ENCODE results near the gene KCNMA1. TPM values are rescaled to one million over a fixed set of nuclear protein-coding genes. Genes with fewer than 3 reads are reported as not detected.

The KCNMA1 gene
- total and polyA plus RNA-seq, 7 experiments from 2014 or later, result 0.42 TPM; not detected in 6

GRCh38 chr10:77611221-77611620 is 26.4 kb downstream of the KCNMA1 start:
- DNase-seq (no peak), ATAC-seq (no peak)
- no peaks in the 10 kb centered on the region for H3K36me3 Mint-ChIP-seq
- H3K27ac ChIP-seq (ENCODE audit: low read depth, low read length), result no peak overlapping the region
- intact Hi-C loops (cut with micrococcal nuclease), result no loop called here
- H3K4me3 ChIP-seq (ENCODE audit: low read length), result no peak overlapping the region
- no peak overlapping the region for H3K4me3 Mint-ChIP-seq
- CTCF ChIA-PET, result no interaction called here
- H3K36me3 ChIP-seq (ENCODE audit: control insufficient read depth in 2 of 3, insufficient read depth in 3 of 3, low read length in 3 of 3), result no peaks in the 10 kb centered on the region
- peaks cover 0 to 2% (median 0%) of the 10 kb centered on the region in 11 donors for H3K9me3 Mint-ChIP-seq
- POLR2A ChIA-PET, result no interaction called here
- peaks cover 5 to 30% (median 14%) of the 10 kb centered on the region in 5 donors for H3K27me3 Mint-ChIP-seq
- H3K4me1 Mint-ChIP-seq, result peaks cover 0 to 6% (median 0%) of the 10 kb centered on the region in 7 donors
- H3K4me1 ChIP-seq (ENCODE audit: control insufficient read depth in 2 of 2, insufficient read depth in 2 of 2, low read length in 2 of 2), result no peaks in the 10 kb centered on the region
- H3K27ac Mint-ChIP-seq, result no peak overlapping the region
- H3K27me3 ChIP-seq (ENCODE audit: control insufficient read depth in 2 of 2, insufficient read depth in 2 of 2, low read length in 2 of 2), result no peaks in the 10 kb centered on the region
- no peaks in the 10 kb centered on the region for H3K9me3 ChIP-seq (ENCODE audit: control insufficient read depth in 2 of 3, low read length in 3 of 3)

GRCh38 chr10:77609781-77610272 is 27.8 kb downstream of the KCNMA1 start:
- no peak overlapping the region for H3K27ac ChIP-seq (ENCODE audit: low read depth, low read length)
- Mint-ChIP-seq H3K4me1 (peaks cover 0 to 6% (median 0%) of the 10 kb centered on the region in 7 donors), H3K9me3 (peaks cover 0 to 2% (median 0%) of the 10 kb centered on the region in 11 donors), H3K27ac (no peak overlapping the region), H3K27me3 (peaks cover 5 to 30% (median 14%) of the 10 kb centered on the region in 5 donors), H3K4me3 (no peak overlapping the region), H3K36me3 (no peaks in the 10 kb centered on the region)
- no peaks in the 10 kb centered on the region for H3K36me3 ChIP-seq (ENCODE audit: control insufficient read depth in 2 of 3, insufficient read depth in 3 of 3, low read length in 3 of 3)
- ATAC-seq, result no peak
- no peak overlapping the region for H3K4me3 ChIP-seq (ENCODE audit: low read length)
- no peaks in the 10 kb centered on the region for H3K9me3 ChIP-seq (ENCODE audit: control insufficient read depth in 2 of 3, low read length in 3 of 3)
- no peaks in the 10 kb centered on the region for H3K4me1 ChIP-seq (ENCODE audit: control insufficient read depth in 2 of 2, insufficient read depth in 2 of 2, low read length in 2 of 2)
- intact Hi-C loops (cut with micrococcal nuclease), result no loop called here
- DNase-seq, result no peak
- H3K27me3 ChIP-seq (ENCODE audit: control insufficient read depth in 2 of 2, insufficient read depth in 2 of 2, low read length in 2 of 2), result no peaks in the 10 kb centered on the region
- CTCF ChIA-PET, result no interaction called here
- POLR2A ChIA-PET, result no interaction called here

- H3K27me3 Mint-ChIP-seq, result peaks cover 5 to 30% (median 14%) of the 10 kb centered on the region in 5 donors
- H3K9me3 Mint-ChIP-seq, result peaks cover 0 to 2% (median 0%) of the 10 kb centered on the region in 11 donors
- Histone ChIP-seq H3K27ac (ENCODE audit: low read depth, low read length) (no peak overlapping the region), H3K4me1 (ENCODE audit: control insufficient read depth in 2 of 2, insufficient read depth in 2 of 2, low read length in 2 of 2) (peaks cover 0 to 5% of the 10 kb centered on the region in 2 donors), H3K9me3 (ENCODE audit: control insufficient read depth in 2 of 3, low read length in 3 of 3) (no peaks in the 10 kb centered on the region), H3K27me3 (ENCODE audit: control insufficient read depth in 2 of 2, insufficient read depth in 2 of 2, low read length in 2 of 2) (no peaks in the 10 kb centered on the region), H3K4me3 (ENCODE audit: low read length) (no peak overlapping the region), H3K36me3 (ENCODE audit: control insufficient read depth in 2 of 3, insufficient read depth in 3 of 3, low read length in 3 of 3) (no peaks in the 10 kb centered on the region)
- peaks cover 0 to 7% (median 0%) of the 10 kb centered on the region in 7 donors for H3K4me1 Mint-ChIP-seq
- ChIA-PET CTCF (no interaction called here), POLR2A (no interaction called here)
- H3K4me3 Mint-ChIP-seq, result no peak overlapping the region
- intact Hi-C loops (cut with micrococcal nuclease), result no loop called here
- ATAC-seq (no peak), DNase-seq (no peak)
- no peak overlapping the region for H3K27ac Mint-ChIP-seq
- no peaks in the 10 kb centered on the region for H3K36me3 Mint-ChIP-seq
These were observed 29.3 kb downstream of the KCNMA1 start for GRCh38 chr10:77608281-77608680.

- Histone ChIP-seq H3K9me3 (ENCODE audit: control insufficient read depth in 2 of 3, low read length in 3 of 3) (no peaks in the 10 kb centered on the region), H3K4me3 (ENCODE audit: low read length) (no peak overlapping the region), H3K4me1 (ENCODE audit: control insufficient read depth in 2 of 2, insufficient read depth in 2 of 2, low read length in 2 of 2) (peaks cover 0 to 5% of the 10 kb centered on the region in 2 donors), H3K27ac (ENCODE audit: low read depth, low read length) (no peak overlapping the region), H3K36me3 (ENCODE audit: control insufficient read depth in 2 of 3, insufficient read depth in 3 of 3, low read length in 3 of 3) (no peaks in the 10 kb centered on the region), H3K27me3 (ENCODE audit: control insufficient read depth in 2 of 2, insufficient read depth in 2 of 2, low read length in 2 of 2) (no peaks in the 10 kb centered on the region)
- Mint-ChIP-seq H3K4me3 (no peak overlapping the region), H3K36me3 (no peaks in the 10 kb centered on the region), H3K4me1 (peaks cover 0 to 13% (median 5%) of the 10 kb centered on the region in 7 donors), H3K9me3 (peaks cover 0 to 2% (median 0%) of the 10 kb centered on the region in 11 donors), H3K27me3 (peaks cover 0 to 21% (median 5%) of the 10 kb centered on the region in 5 donors), H3K27ac (no peak overlapping the region)
- intact Hi-C loops (cut with micrococcal nuclease), result no loop called here
- no peak for ATAC-seq
- POLR2A ChIA-PET, result no interaction called here
- CTCF ChIA-PET, result no interaction called here
- DNase-seq, result no peak
These were observed 30.9 kb downstream of the KCNMA1 start for GRCh38 chr10:77606751-77607150.

- no peaks in the 10 kb centered on the region for H3K36me3 Mint-ChIP-seq
- no peak overlapping the region for H3K27ac ChIP-seq (ENCODE audit: low read depth, low read length)
- no peaks in the 10 kb centered on the region for H3K9me3 ChIP-seq (ENCODE audit: control insufficient read depth in 2 of 3, low read length in 3 of 3)
- peaks cover 0 to 2% (median 0%) of the 10 kb centered on the region in 11 donors for H3K9me3 Mint-ChIP-seq
- ATAC-seq, result no peak
- CTCF ChIA-PET, result no interaction called here
- H3K36me3 ChIP-seq (ENCODE audit: control insufficient read depth in 2 of 3, insufficient read depth in 3 of 3, low read length in 3 of 3), result no peaks in the 10 kb centered on the region
- H3K27me3 Mint-ChIP-seq, result peaks cover 0 to 20% (median 12%) of the 10 kb centered on the region in 5 donors
- intact Hi-C loops (cut with micrococcal nuclease), result no loop called here
- no peak overlapping the region for H3K4me3 Mint-ChIP-seq
- POLR2A ChIA-PET, result no interaction called here
- no peak overlapping the region for H3K27ac Mint-ChIP-seq
- peaks cover 0 to 5% of the 10 kb centered on the region in 2 donors for H3K4me1 ChIP-seq (ENCODE audit: control insufficient read depth in 2 of 2, insufficient read depth in 2 of 2, low read length in 2 of 2)
- H3K27me3 ChIP-seq (ENCODE audit: control insufficient read depth in 2 of 2, insufficient read depth in 2 of 2, low read length in 2 of 2), result no peaks in the 10 kb centered on the region
- peaks cover 0 to 13% (median 4%) of the 10 kb centered on the region in 7 donors for H3K4me1 Mint-ChIP-seq
- no peak overlapping the region for H3K4me3 ChIP-seq (ENCODE audit: low read length)
- no peak for DNase-seq
These were observed 32.1 kb downstream of the KCNMA1 start for GRCh38 chr10:77605466-77605865.

GRCh38 chr10:77604941-77605351 is 32.7 kb downstream of the KCNMA1 start:
- H3K4me3 Mint-ChIP-seq, result no peak overlapping the region
- Histone ChIP-seq H3K4me3 (ENCODE audit: low read length) (no peak overlapping the region), H3K27ac (ENCODE audit: low read depth, low read length) (no peak overlapping the region), H3K27me3 (ENCODE audit: control insufficient read depth in 2 of 2, insufficient read depth in 2 of 2, low read length in 2 of 2) (no peaks in the 10 kb centered on the region), H3K9me3 (ENCODE audit: control insufficient read depth in 2 of 3, low read length in 3 of 3) (no peaks in the 10 kb centered on the region), H3K36me3 (ENCODE audit: control insufficient read depth in 2 of 3, insufficient read depth in 3 of 3, low read length in 3 of 3) (no peaks in the 10 kb centered on the region), H3K4me1 (ENCODE audit: control insufficient read depth in 2 of 2, insufficient read depth in 2 of 2, low read length in 2 of 2) (peaks cover 0 to 5% of the 10 kb centered on the region in 2 donors)
- ChIA-PET CTCF (no interaction called here), POLR2A (no interaction called here)
- H3K36me3 Mint-ChIP-seq, result no peaks in the 10 kb centered on the region
- H3K27me3 Mint-ChIP-seq, result peaks cover 0 to 15% (median 9%) of the 10 kb centered on the region in 5 donors
- peaks cover 0 to 2% (median 0%) of the 10 kb centered on the region in 11 donors for H3K9me3 Mint-ChIP-seq
- H3K27ac Mint-ChIP-seq, result no peak overlapping the region
- DNase-seq (no peak), ATAC-seq (no peak)
- peaks cover 0 to 13% (median 4%) of the 10 kb centered on the region in 7 donors for H3K4me1 Mint-ChIP-seq
- intact Hi-C loops (cut with micrococcal nuclease), result no loop called here

- Histone ChIP-seq H3K36me3 (ENCODE audit: control insufficient read depth in 2 of 3, insufficient read depth in 3 of 3, low read length in 3 of 3) (no peaks in the 10 kb centered on the region), H3K4me3 (ENCODE audit: low read length) (no peak overlapping the region), H3K27me3 (ENCODE audit: control insufficient read depth in 2 of 2, insufficient read depth in 2 of 2, low read length in 2 of 2) (no peaks in the 10 kb centered on the region), H3K27ac (ENCODE audit: low read depth, low read length) (no peak overlapping the region), H3K9me3 (ENCODE audit: control insufficient read depth in 2 of 3, low read length in 3 of 3) (no peaks in the 10 kb centered on the region), H3K4me1 (ENCODE audit: control insufficient read depth in 2 of 2, insufficient read depth in 2 of 2, low read length in 2 of 2) (peaks cover 0 to 5% of the 10 kb centered on the region in 2 donors)
- Mint-ChIP-seq H3K27ac (no peak overlapping the region), H3K36me3 (no peaks in the 10 kb centered on the region), H3K9me3 (peaks cover 0 to under 1% (median 0%) of the 10 kb centered on the region in 11 donors), H3K27me3 (peaks cover 0 to 17% (median 8%) of the 10 kb centered on the region in 5 donors), H3K4me3 (no peak overlapping the region), H3K4me1 (peaks cover 0 to 13% (median 4%) of the 10 kb centered on the region in 7 donors)
- intact Hi-C loops (cut with micrococcal nuclease), result no loop called here
- ChIA-PET POLR2A (no interaction called here), CTCF (no interaction called here)
- no peak for DNase-seq
- ATAC-seq, result no peak
These were observed 33.5 kb downstream of the KCNMA1 start for GRCh38 chr10:77604063-77604462.

Measured in naive thymus-derived CD4-positive, alpha-beta T cell (primary cell).